Stimulated activated CD8-positive, alpha-beta memory T cell treated with anti-CD3 and anti-CD28 coated beads, Interleukin-7, amount 100 ng/mL, for 1 hour (primary cell): ENCODE data around the gene SLC25A21.
"Not testable (repeated sequence)": the region's sequence is repeated elsewhere in the genome, so short reads cannot be mapped to it uniquely, and the experiment has no call there.

Experiments
- DNase-seq, 2 donors: peaks; one replicate each; pipeline ENCODE4 v3.0.0-alpha.2; 2020; ENCODE audit warnings: low read depth in 2 of 2

The SLC25A21 gene

GRCh38 chr14:37088356-37089215 is 83.8 kb downstream of the SLC25A21 start:
- no peak for DNase-seq

DNA sequence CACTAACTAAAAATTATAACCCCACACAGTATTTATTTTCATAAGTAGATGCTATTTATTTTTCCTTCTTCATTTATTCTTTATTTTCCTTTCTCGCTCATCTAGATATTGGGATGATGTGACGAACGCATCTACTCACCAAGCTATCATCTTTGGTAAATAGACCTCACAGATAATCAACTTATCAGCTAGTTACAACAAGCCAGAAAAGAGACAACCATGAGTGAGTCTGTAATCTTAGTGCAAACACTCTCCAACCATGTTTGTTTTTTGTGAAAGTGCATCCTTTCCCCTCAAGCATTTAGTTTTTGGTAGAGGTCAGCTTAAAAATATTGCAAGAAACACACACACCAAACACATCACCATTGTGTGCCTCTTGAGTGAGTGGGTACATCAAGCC is 84.9 kb downstream of the SLC25A21 start:
- no peak for DNase-seq

DNA sequence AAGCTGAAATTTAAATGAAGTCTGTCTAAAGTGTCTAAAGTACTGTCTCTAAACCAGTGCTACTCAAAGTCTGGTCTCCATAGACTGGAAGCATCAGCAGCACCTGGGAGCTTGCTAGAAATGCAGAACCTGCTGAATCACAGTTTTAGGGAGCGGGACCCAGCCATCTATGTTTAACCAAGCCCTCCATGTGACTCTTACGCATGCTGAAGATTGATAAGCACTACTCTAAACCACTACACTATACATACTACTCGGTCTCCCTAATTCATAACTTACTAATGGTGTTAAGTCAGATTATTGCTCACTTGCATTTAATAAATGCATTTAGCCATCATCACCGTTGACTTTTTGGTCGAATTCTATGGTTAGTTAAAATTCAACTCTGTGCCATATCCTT is 88.8 kb downstream of the SLC25A21 start:
- no peak for DNase-seq

DNA sequence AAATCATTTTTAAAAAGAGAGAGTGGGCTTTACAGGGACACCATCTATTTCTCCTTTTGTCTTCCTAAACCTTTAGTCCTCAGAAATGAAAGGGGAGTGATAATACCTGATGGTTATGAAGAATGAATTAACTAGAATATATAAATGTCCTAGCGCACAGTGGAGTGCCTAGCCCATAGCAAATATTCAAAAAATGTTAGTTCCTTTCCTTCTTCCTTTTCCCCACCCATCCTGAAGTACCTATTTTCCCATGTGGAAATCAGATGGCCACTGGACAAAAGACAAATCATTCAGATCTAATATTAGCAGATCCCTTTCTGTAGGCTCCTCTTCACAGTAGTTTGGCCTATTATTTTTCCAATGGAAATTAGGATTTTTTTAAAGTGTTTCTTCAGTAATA is 90.0 kb downstream of the SLC25A21 start:
- no peak for DNase-seq

GRCh38 chr14:37081856-37082255 is 90.5 kb downstream of the SLC25A21 start:
- DNase-seq = no peak

DNA sequence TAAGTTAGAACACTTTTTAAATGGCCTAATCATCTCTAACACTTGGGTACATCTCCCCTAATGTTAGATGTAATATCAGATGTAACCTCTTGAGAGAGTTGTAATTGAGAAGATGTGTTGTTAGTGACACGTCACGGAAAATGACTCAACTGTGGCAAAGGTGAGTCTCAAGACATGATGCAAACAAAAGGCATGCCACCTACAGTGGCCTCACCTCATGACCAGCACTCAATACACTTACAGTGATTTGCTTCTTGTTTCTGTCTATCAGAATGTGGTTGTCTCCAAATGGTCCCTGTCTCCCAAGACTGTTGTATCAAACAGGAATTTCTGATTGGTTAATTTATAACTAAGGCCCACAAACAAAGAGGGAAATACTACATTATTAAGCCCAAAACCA is 91.2 kb downstream of the SLC25A21 start:
- no peak for DNase-seq

GRCh38 chr14:37078131-37078530 is 94.3 kb downstream of the SLC25A21 start:
- no peak for DNase-seq

DNA sequence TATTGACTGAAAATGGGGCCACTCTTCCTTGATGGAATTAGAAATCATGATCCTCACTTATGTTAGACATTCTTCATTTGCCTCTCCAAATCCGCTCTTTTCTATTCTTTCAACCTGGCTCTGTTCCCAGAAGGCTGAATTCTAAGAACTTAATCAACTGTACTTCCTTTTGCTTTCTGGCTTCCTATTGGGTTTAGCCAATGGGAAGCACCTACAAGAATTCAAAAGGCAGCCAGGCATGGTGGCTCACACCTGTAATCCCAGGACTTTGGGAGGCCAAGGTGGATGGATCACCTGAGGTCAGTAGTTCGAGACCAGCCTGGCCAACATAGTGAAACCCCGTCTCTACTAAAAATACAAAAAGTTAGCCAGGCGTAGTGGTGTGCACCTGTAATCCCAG is 98.1 kb downstream of the SLC25A21 start:
- not testable (repeated sequence) for DNase-seq

DNA sequence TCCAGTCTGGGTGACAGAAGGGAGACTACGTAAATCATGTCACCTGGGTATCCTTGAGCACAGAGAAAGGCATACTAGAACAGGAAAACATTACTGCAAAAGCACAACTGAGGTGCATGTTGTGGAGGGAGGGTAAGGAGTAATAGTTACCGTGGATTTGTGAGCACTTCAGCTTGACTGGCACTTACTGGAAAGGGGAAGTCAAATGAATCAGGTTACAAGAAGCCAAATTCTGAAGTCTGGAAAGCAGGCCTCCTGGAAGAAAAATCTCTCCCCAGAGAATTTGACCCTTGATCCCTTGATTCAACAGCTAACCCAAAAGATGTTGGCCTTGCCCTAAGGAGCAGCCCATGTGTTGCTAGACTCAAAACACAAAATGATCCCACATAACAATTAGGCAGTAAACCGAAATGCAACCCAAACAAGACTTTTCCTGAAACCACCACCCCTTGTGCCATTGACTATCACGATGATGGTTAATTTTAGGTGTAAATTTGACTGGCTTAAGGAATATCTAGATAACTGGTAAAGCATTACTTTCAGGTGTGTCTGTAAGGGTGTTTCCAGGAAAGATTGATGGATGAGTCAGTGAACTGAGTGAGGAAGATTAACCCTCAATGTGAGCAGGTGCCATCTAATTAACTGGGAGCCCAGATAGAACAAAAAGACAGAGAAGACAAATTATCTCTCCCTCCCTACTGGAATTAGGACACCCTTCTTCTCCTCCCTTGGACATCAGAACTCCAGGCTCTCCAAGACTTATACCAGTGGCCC is 108.8 kb downstream of the SLC25A21 start:
- DNase-seq = no peak

DNA sequence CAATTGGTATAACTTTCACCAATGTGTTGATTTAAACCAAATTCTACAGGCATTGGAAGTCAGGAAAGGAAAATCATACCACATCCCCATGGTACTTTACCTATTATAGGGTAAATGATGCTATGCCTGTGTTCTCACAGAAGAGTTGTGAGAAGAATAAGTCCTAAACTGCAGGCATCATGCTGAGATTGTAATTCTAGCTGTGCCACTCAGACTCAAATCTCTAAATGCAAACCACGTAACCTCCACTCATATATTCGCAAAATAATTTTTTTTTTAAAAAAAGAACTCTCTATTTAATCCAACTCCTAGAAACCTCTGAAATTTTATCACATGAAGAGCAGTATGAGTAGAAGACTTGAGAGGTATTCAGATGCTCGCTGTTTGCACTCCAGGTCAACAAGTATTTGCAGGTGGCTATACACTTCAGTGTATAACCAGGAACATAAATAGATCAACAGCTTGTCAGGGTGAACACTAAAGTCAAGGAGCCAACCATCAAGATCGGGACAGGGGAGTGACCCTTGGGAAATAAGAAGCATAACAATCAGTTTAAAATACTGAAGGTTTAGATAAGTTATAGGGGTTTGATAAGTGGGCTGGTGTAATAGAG is 110.1 kb downstream of the SLC25A21 start:
- no peak for DNase-seq

GRCh38 chr14:37061697-37062096 is 110.7 kb downstream of the SLC25A21 start:
- DNase-seq = no peak

DNA sequence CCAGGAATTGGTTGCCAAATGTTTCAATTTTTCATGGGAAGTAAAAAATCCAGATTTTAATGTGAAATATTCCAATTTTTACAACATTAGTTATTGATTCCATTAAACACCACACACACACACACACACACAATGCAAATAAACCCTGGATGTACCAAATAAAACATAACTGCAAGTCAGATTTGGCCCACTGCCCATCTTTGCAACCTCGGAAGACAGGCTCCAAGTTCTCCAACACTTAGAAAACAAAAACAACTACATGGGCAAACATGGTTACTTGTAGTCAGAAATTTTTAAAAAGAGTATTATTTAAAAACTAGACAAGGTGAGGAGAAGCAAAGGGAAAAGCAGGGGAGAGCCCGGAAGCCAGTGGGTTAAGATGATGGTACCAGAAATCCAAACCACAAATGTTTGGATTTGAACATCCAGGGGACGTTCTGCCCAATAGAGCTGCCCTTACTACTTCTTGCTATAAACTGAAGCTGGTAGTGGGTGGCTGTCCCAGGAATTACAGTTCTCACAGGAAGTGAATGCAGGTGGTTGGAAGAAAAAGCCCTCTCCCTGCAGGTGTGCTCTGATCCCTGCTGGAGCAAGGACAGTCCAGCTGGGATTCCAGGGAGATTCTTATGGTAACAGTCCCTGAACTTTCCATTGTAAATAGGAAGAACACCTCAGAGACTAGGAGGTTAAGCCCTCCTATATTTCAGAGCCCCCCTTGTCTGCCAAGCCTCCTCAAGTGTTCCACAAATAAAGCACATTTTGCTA is 111.7 kb downstream of the SLC25A21 start:
- DNase-seq = no peak

DNA sequence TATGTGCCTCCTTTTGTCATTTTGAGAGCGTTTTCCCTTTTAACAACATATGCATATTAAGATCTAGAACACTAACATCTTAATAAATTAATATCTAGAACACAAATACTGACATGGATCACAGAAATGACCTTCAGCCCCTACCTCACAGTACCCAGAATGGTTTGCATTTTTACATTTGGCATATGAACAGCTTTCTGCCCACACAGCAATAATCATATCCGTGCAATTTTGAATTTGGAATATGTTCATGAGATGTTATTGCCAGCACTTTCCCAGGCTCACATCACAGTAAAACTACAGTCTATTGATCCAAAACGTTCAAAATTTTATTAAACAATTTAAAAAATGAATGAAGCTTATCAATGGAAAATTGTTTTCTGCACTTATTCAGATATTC is 114.6 kb downstream of the SLC25A21 start:
- DNase-seq = no peak

DNA sequence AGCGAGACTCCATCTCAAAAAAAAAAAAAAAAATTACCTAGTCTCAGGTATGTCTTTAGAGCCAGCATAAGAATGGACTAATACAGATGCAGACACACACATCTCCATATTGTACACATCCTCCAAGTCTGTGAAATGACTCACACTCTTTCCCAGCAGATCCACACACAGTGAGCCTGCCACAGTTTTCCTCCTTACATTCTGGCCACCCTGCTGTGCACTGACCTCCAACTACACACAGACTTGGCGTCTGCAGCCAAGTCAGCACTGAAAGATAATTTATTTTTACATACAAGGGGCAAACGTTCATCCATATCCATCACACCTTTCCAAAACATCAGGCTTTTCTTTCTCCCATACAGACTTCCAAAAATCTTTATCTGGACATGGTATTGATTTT is 115.9 kb downstream of the SLC25A21 start:
- no peak for DNase-seq

GRCh38 chr14:37054869-37055268 is 117.5 kb downstream of the SLC25A21 start:
- DNase-seq = no peak

- no peak for DNase-seq
Observed at GRCh38 chr14:37054144-37054543, 118.3 kb downstream of the SLC25A21 start.

GRCh38 chr14:37051680-37052079 is 120.7 kb downstream of the SLC25A21 start:
- no peak for DNase-seq

- no peak for DNase-seq
Observed at GRCh38 chr14:37051153-37051552, 121.3 kb downstream of the SLC25A21 start.

DNA sequence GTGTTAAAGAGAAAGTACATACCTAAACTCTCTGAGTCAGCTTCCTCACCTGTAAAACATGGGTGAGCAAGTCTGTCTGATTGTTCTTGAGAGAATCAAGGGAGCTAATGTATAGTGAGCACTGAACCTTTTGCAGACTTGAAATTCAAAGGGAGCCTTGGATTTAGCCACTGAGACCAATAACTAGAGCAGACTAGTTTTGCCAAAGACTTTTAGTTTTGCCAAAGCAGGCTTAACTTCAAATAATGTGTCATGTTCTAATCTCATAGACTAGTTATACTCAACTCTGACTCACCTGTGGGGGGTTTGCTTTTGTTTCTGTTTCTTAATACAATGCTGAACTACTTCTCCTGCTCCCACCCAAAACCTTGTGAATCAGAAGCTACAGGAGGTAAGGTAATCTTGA is 123.7 kb downstream of the SLC25A21 start:
- no peak for DNase-seq

DNA sequence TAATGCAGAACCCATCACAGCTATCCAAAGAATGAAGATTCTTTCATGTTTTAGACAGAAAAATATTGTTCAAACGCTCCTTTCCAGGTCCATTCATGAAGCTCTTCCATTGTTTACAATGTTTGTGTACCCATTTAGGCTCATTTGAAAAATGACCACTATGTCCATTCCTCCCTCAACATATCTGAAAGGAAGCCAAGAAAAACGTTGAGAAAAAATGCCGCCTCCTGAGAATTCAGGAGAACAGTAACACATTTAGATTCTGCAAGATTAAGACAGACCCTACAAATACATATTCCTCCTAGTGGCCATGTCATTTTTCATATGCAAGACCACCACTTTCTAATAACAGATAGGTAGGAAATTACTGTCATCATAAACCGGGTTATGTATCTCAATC is 124.4 kb downstream of the SLC25A21 start:
- no peak for DNase-seq

GRCh38 chr14:37047226-37047625 is 125.2 kb downstream of the SLC25A21 start:
- DNase-seq = no peak

GRCh38 chr14:37046815-37047214 is 125.6 kb downstream of the SLC25A21 start:
- DNase-seq = no peak
